Prostate gland (tissue), 2 donors: ENCODE measurements around the gene JAKMIP3. TPM values are rescaled to one million over a fixed set of nuclear protein-coding genes. Genes with fewer than 3 reads are reported as not detected.

Experiments
- DNase-seq: peaks from one replicate; pipeline ENCODE4 v3.0.0-alpha.2; 2019; ENCODE audit warnings: low spot score
- H3K27ac ChIP-seq, 2 donors: fragments of 200-600 bp; sonication (generic); 2 replicates each; pipeline ENCODE4 v1.5.1; 2017 to 2019
- H3K27me3 ChIP-seq: fragments of 200-600 bp; sonication (generic); replicated peaks from 2 replicates; pipeline ENCODE4 v1.5.1; 2019; ENCODE audit not compliant: insufficient read depth
- H3K36me3 ChIP-seq, 2 donors: fragments of 200-600 bp; sonication (generic); 1 replicate in 1 of 2; 2 replicates in 1 of 2; pipeline versions ENCODE4 v1.5.1 to v1.8.1; 2017 to 2019
- H3K4me1 ChIP-seq: fragments of 200-600 bp; sonication (generic); replicated peaks from 2 replicates; pipeline ENCODE4 v1.5.1; 2019
- H3K4me3 ChIP-seq, 2 donors: fragments of 200-600 bp; sonication (generic); 2 replicates each; pipeline ENCODE4 v1.5.1; 2017 to 2019
- H3K9me3 ChIP-seq: fragments of 200-600 bp; sonication (generic); 2 replicates; pipeline ENCODE4 v1.5.1; 2017
- POLR2A ChIP-seq: fragments of 450-650 bp; IDR thresholded peaks from one replicate; pipeline ENCODE4 v1.6.1; 2016; ENCODE audit warnings: antibody characterized with exemption, mild to moderate bottlenecking
- POLR2AphosphoS5 ChIP-seq: sonication (generic); formaldehyde crosslinking; IDR thresholded peaks from one replicate; pipeline ENCODE4 v1.6.1; 2017; ENCODE audit warnings: antibody characterized with exemption
- WGBS: methylation state at CpG from one replicate; pipeline ENCODE4 v1.1.5; 2018; 5-methylcytosine and 5-hydroxymethylcytosine counted together
- intact Hi-C: fragments of 100-400 bp; cut with DNase I; formaldehyde crosslinking; loops from one replicate; pipeline ENCODE4 v1.14.2; 2022
- total RNA-seq, 2 donors: library from RNA; depleted of rRNA; stranded (reverse); fragments of >200 nt; gene quantifications; one replicate each; pipeline ENCODE4 v1.1.0, GENCODE V29; 2016
- TF ChIP-seq, protein P1 (sequence below), 4 experiments: fragments of 200-600 bp in 2 of 4; fragments of 450-650 bp in 2 of 4; sonication (generic) in 2 of 4; IDR thresholded peaks; 1 replicate in 3 of 4; 2 replicates in 1 of 4; pipeline ENCODE4 v1.5.1; 2016 to 2019; ENCODE audit warnings: antibody characterized with exemption in 4 of 4, mild to moderate bottlenecking in 2 of 4, moderate library complexity in 2 of 4

Gene JAKMIP3
- total RNA-seq, 2 donors from 2014 or later, result 2.6 to 3.4 TPM

DNA sequence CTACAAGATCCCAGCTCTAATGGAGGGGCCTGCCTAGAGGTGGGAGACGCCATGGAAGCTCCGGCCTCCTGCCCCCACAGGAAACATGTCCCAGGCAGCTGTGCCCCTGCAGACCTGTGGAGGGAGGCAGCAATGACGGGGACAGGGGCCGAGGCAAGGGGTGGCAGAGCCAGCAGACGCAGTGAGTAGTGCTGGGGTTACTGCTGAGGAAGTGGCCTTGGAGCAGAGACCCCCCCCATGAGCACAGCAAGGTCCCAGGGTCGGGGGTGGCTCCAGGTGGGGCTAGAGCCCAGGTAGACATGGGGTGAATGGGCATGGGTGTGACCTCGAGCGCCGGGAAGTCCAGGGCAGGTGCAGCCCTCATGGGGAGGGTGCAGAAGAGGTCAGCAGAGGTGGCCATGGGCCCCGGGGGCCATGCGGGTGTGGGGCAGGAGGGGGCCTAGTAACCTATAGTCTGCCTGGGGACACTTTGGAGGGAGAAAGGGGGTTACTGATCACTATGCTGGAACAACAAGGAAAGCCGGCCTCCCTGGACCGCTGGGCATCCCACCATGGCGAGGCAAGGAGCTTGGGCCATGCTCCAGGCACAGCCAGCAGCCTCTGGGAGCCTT is 45.5 kb downstream of the JAKMIP3 start:
- Histone ChIP-seq H3K36me3 (no peaks in the 10 kb centered on the region), H3K4me3 (no peak overlapping the region), H3K27ac (no peak overlapping the region), H3K9me3 (no peaks in the 10 kb centered on the region), H3K27me3 (no peaks in the 10 kb centered on the region), H3K4me1 (no peaks in the 10 kb centered on the region)
- no peak for DNase-seq
- 87% methylated on average over 14 of the region's 14 CpGs for WGBS
- TF ChIP-seq, protein P1, sequence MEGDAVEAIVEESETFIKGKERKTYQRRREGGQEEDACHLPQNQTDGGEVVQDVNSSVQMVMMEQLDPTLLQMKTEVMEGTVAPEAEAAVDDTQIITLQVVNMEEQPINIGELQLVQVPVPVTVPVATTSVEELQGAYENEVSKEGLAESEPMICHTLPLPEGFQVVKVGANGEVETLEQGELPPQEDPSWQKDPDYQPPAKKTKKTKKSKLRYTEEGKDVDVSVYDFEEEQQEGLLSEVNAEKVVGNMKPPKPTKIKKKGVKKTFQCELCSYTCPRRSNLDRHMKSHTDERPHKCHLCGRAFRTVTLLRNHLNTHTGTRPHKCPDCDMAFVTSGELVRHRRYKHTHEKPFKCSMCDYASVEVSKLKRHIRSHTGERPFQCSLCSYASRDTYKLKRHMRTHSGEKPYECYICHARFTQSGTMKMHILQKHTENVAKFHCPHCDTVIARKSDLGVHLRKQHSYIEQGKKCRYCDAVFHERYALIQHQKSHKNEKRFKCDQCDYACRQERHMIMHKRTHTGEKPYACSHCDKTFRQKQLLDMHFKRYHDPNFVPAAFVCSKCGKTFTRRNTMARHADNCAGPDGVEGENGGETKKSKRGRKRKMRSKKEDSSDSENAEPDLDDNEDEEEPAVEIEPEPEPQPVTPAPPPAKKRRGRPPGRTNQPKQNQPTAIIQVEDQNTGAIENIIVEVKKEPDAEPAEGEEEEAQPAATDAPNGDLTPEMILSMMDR (IDR thresholded peaks at IDR 0.05), result no peak
- TF ChIP-seq POLR2AphosphoS5 (no peak), POLR2A (no peak)
- intact Hi-C loops, result no loop called here

DNA sequence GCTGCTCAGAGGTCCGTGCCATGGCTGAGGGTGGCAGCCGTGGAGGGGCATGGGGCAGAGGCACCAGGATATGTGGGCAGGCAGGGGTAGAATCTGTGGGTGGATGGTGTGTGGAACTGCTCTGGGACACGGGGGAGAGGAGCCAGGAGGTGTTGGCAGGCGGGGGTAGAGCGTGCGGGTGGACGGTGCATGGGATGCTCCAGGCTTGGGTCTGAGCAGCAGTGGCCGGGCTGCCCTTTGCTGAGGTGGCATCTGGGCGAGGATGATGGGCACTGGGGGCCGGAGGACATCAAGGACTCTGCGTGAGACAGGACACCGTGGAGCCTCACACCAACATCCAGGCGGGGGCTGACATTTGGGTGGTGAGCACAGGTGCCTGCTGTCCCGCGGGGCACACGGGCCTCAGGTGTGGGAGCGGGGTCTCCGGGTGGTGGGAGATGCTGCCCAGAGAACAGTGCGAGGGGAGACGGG is 46.2 kb downstream of the JAKMIP3 start:
- intact Hi-C loops, result no loop called here
- Histone ChIP-seq H3K27ac (no peak overlapping the region), H3K4me3 (no peak overlapping the region), H3K36me3 (no peaks in the 10 kb centered on the region), H3K27me3 (no peaks in the 10 kb centered on the region), H3K4me1 (no peaks in the 10 kb centered on the region), H3K9me3 (no peaks in the 10 kb centered on the region)
- WGBS, result 94% methylated on average over 20 of the region's 20 CpGs
- TF ChIP-seq POLR2AphosphoS5 (no peak), POLR2A (no peak)
- DNase-seq, result no peak

DNA sequence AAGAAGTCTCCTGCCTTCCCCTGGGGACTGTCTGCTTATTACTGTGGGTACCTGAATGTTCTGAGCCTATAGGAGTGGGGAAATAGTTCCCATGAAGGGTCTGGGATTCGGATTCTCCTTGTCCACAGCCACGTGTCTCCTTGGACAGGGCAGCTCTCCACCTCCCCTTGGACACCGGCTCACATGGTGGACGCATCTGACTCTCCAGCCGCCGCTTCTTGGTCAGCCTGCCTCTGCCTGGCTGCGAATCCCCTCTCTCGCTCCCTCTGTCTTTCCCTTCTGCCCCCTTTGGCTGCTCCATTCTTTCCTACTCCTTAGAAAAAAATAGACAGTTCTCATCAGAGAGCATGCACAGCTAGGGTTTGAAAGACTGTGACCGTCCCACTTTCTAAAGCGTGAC is 46.9 kb downstream of the JAKMIP3 start:
- no peak overlapping the region for H3K27ac ChIP-seq
- DNase-seq, result no peak
- intact Hi-C loops, result no loop called here

DNA sequence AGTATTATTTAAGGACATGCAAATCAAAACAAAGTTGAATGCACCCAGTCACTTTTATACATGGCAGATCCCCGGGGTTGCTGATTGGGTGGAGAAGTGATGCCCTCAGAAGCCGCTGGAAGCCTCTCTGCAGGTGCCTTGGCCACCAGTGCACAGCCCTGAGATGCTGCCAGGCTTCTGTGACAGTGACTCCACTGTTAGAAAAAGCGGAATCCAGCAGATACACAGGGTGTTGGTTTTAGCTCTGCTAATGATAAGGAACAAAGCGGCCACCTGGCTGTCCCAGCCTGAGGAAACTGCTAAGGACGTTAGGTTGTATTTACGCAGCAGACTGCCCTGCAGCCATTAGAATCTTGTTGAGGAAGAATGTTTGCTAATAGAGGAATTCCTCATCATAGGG is 47.5 kb downstream of the JAKMIP3 start:
- no peak for DNase-seq
- Histone ChIP-seq H3K27me3 (no peaks in the 10 kb centered on the region), H3K4me1 (no peaks in the 10 kb centered on the region), H3K4me3 (no peak overlapping the region), H3K36me3 (no peaks in the 10 kb centered on the region), H3K9me3 (no peaks in the 10 kb centered on the region), H3K27ac (no peak overlapping the region)
- intact Hi-C loops, result no loop called here
- TF ChIP-seq POLR2A (no peak), POLR2AphosphoS5 (no peak)
- TF ChIP-seq, protein P1 (IDR thresholded peaks at IDR 0.05), result no peak
- 35% methylated on average over 6 of the region's 6 CpGs for WGBS

More for the DNA sequence above, 46.9 kb downstream of the JAKMIP3 start:
- TF ChIP-seq POLR2A (no peak), POLR2AphosphoS5 (no peak)
- TF ChIP-seq, protein P1 (IDR thresholded peaks at IDR 0.05), result no peak
- H3K9me3 ChIP-seq, result no peaks in the 10 kb centered on the region
- no peaks in the 10 kb centered on the region for H3K36me3 ChIP-seq
- no peaks in the 10 kb centered on the region for H3K27me3 ChIP-seq
- H3K4me3 ChIP-seq, result no peak overlapping the region
- no peaks in the 10 kb centered on the region for H3K4me1 ChIP-seq
- 93% methylated on average over 10 of the region's 10 CpGs for WGBS

DNA sequence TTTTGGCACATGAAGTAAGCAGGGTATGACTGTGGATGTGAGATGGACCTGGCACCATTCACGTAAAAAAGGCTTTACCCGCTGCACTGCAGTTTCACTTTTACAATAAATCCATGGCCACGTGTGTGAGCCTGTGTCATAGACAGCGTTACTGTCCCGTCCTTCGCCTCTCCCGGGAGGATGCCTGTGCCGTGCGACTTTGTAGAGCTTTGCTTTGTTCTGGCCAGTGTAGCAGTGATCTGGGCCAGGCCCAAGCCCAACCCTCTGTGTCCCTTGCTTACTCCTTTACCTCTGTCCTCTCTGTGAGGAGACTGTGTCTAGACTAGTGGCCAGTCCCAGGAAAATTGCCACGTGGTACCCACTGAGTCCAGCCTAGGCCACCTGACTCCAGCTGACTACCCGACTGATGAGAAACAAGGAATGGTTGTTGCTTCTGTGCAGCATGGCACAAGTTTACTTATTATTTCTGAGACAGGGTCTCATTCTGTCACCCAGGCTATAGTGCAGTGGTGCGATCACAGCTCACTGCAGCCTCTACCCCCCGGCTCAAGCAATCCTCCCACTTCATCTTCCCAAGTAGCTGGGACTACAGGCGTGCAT is 48.1 kb downstream of the JAKMIP3 start:
- TF ChIP-seq POLR2A, result no peak
- TF ChIP-seq POLR2AphosphoS5, result no peak
- TF ChIP-seq, protein P1 (IDR thresholded peaks at IDR 0.05), result no peak
- H3K4me3 ChIP-seq, result no peak overlapping the region
- H3K27ac ChIP-seq, result no peak overlapping the region
- DNase-seq, result no peak
- intact Hi-C loops, result no loop called here
- H3K4me1 ChIP-seq, result no peaks in the 10 kb centered on the region
- no peaks in the 10 kb centered on the region for H3K27me3 ChIP-seq
- H3K36me3 ChIP-seq, result no peaks in the 10 kb centered on the region
- no peaks in the 10 kb centered on the region for H3K9me3 ChIP-seq
- 59% methylated on average over 14 of the region's 14 CpGs for WGBS
